SK-N-SH (cell line): ENCODE results near the gene OR56A1. TPM values are rescaled to one million over a fixed set of nuclear protein-coding genes. Genes with fewer than 3 reads are reported as not detected.
"Not testable (repeated sequence)": the region's sequence is repeated elsewhere in the genome, so short reads cannot be mapped to it uniquely, and the experiment has no call there.

ENCODE experiments used
- CTCF ChIA-PET: fragments of 300-600, 350-600 bp; formaldehyde crosslinking; extraction: SDS; loops from one replicate; lab custom pipeline; 2021; lab: Yijun Ruan, JAX
- POLR2A ChIA-PET: fragments of 350-600 bp; sonication (Branson Sonifier 250); formaldehyde crosslinking; extraction: SDS; loops from one replicate; lab custom pipeline; 2020; ENCODE audit warnings: antibody characterized with exemption, inconsistent platforms; lab: Yijun Ruan, JAX
- DNase-seq: peaks from one replicate; pipeline ENCODE4 v3.0.0; 2012
- H2AFZ ChIP-seq: fragments of 200-600 bp; sonication (generic); 2 replicates; pipeline ENCODE4 v1.8.1; 2016; ENCODE audit warnings: antibody characterized with exemption, mild to moderate bottlenecking, low read depth
- H3F3A ChIP-seq: fragments of 200-600 bp; sonication (generic); replicated peaks from 2 replicates; pipeline ENCODE3; 2016; ENCODE audit warnings: antibody characterized with exemption, mild to moderate bottlenecking; ENCODE audit not compliant: insufficient read depth
- H3K27ac ChIP-seq, 2 experiments: fragments of 200-500 bp in 1 of 2; fragments of 200-600 bp in 1 of 2; sonication (Bioruptor generic) in 1 of 2; sonication (generic), shearing (Covaris generic) in 1 of 2; 2 replicates each; pipeline versions ENCODE4 v1.5.1 to v1.6.1; 2014 to 2016; ENCODE audit warnings: low read depth in 2 of 2, inconsistent platforms in 1 of 2, low read length in 1 of 2, mild to moderate bottlenecking in 1 of 2, mixed read lengths in 1 of 2
- H3K27me3 ChIP-seq: fragments of 200-600 bp; sonication (generic), shearing (Covaris generic); 2 replicates; pipeline ENCODE4 v1.6.1; 2016; ENCODE audit warnings: mixed run types; ENCODE audit not compliant: insufficient read depth
- H3K36me3 ChIP-seq, 2 experiments: fragments of 200-500 bp in 1 of 2; fragments of 200-600 bp in 1 of 2; sonication (Bioruptor generic) in 1 of 2; sonication (generic) in 1 of 2; replicated peaks in 1 of 2; 2 replicates each; pipeline versions ENCODE3 to v1.5.1; 2014 to 2016; ENCODE audit warnings: low read length in 1 of 2, mild to moderate bottlenecking in 1 of 2; ENCODE audit not compliant: insufficient read depth in 2 of 2, control insufficient read depth in 1 of 2
- H3K4me1 ChIP-seq, 2 experiments: fragments of 200-500 bp in 1 of 2; fragments of 200-600 bp in 1 of 2; sonication (Bioruptor generic) in 1 of 2; sonication (generic), shearing (Covaris generic) in 1 of 2; 2 replicates each; pipeline versions ENCODE4 v1.5.1 to v1.6.1; 2014 to 2016; ENCODE audit warnings: low read depth in 1 of 2, low read length in 1 of 2, mixed run types in 1 of 2; ENCODE audit not compliant: insufficient read depth in 2 of 2, control insufficient read depth in 1 of 2
- H3K4me2 ChIP-seq: fragments of 200-600 bp; sonication (generic), shearing (Covaris generic); 2 replicates; pipeline ENCODE4 v1.6.1; 2017; ENCODE audit warnings: mixed run types
- H3K4me3 ChIP-seq, 2 experiments: fragments of 200-500 bp in 1 of 2; fragments of 200-600 bp in 1 of 2; sonication (Bioruptor generic) in 1 of 2; sonication (generic), shearing (Covaris generic) in 1 of 2; 2 replicates each; pipeline versions ENCODE4 v1.5.1 to v1.8.1; 2014 to 2016; ENCODE audit warnings: low read depth in 2 of 2, inconsistent platforms in 1 of 2, low read length in 1 of 2, mild to moderate bottlenecking in 1 of 2, mixed read lengths in 1 of 2, moderate library complexity in 1 of 2
- H3K79me2 ChIP-seq: fragments of 200-600 bp; sonication (generic); 2 replicates; pipeline ENCODE4 v1.8.1; 2017; ENCODE audit warnings: mild to moderate bottlenecking; ENCODE audit not compliant: insufficient read depth
- H3K9ac ChIP-seq: fragments of 200-600 bp; sonication (generic); 2 replicates; pipeline ENCODE4 v1.6.1; 2017; ENCODE audit warnings: mixed run types
- H3K9me2 ChIP-seq: fragments of 200-600 bp; sonication (generic); 2 replicates; pipeline ENCODE4 v1.6.1; 2017; ENCODE audit warnings: mixed run types
- H3K9me3 ChIP-seq: fragments of 200-600 bp; sonication (generic); 2 replicates; pipeline ENCODE4 v1.6.1; 2017; ENCODE audit warnings: mixed run types, mild to moderate bottlenecking, moderate library complexity
- H4K20me1 ChIP-seq: fragments of 200-600 bp; sonication (generic); 2 replicates; pipeline ENCODE4 v1.6.1; 2017; ENCODE audit warnings: mild to moderate bottlenecking, mixed run types; ENCODE audit not compliant: insufficient read depth
- NRF1 ChIP-seq: IDR thresholded peaks from 2 replicates; pipeline ENCODE4 v1.6.1; 2012; ENCODE audit warnings: low read depth, mild to moderate bottlenecking, low read length
- RAD21 ChIP-seq: IDR thresholded peaks from 2 replicates; pipeline ENCODE4 v1.6.1; 2012; ENCODE audit warnings: mild to moderate bottlenecking, low read length
- REST ChIP-seq: IDR thresholded peaks from 2 replicates; pipeline ENCODE4 v1.6.1; 2012; ENCODE audit warnings: mild to moderate bottlenecking, low read depth, low read length, moderate library complexity
- RFX5 ChIP-seq: IDR thresholded peaks from 2 replicates; pipeline ENCODE4 v1.6.1; 2012; ENCODE audit warnings: mild to moderate bottlenecking, improper control_type of control experiment, low read length
- SIN3A ChIP-seq: IDR thresholded peaks from 2 replicates; pipeline ENCODE4 v1.6.1; 2012; ENCODE audit warnings: low read depth, mild to moderate bottlenecking, low read length, moderate library complexity, borderline replicate concordance
- YY1 ChIP-seq: IDR thresholded peaks from 2 replicates; pipeline ENCODE4 v1.4.0; 2012; ENCODE audit warnings: low read depth, mild to moderate bottlenecking
- WGBS: methylation state at CpG from one replicate; pipeline ENCODE4 v1.1.6; 2017; ENCODE audit warnings: low lambda C conversion rate; 5-methylcytosine and 5-hydroxymethylcytosine counted together
- polyA plus RNA-seq, 3 experiments: library from polyadenylated mRNA; depleted of rRNA; stranded (reverse); fragments of >200 nt; gene quantifications; 2 replicates each; pipeline ENCODE4 v1.2.3, GENCODE V29; 2012
- TF ChIP-seq, protein P1 (sequence below): IDR thresholded peaks from 2 replicates; pipeline ENCODE4 v1.4.0; 2012; ENCODE audit warnings: low read depth, borderline replicate concordance
- TF ChIP-seq, protein P2 (sequence below): fragments of 150-350 bp; IDR thresholded peaks from 2 replicates; pipeline ENCODE4 v1.6.1; 2017; ENCODE audit warnings: antibody characterized with exemption, low read length, low read depth, borderline replicate concordance

The OR56A1 gene
- polyA plus RNA-seq, 1 of the 3 experiments (the other 2 are of a cell fraction), result not detected

GRCh38 chr11:6077723-6078122 lies 47.2 kb upstream of the OR56A1 start:
- Histone ChIP-seq H3K9ac (no peak overlapping the region), H3K4me3 (no peak overlapping the region), H3K79me2 (no peaks in the 10 kb centered on the region), H2AFZ (no peak overlapping the region), H3K36me3 (no peaks in the 10 kb centered on the region), H3K27me3 (no peaks in the 10 kb centered on the region; the same call in 1 of the 2 replicates), H3K27ac (no peak overlapping the region), H4K20me1 (no peaks in the 10 kb centered on the region), H3K9me2 (no peaks in the 10 kb centered on the region), H3K9me3 (no peaks in the 10 kb centered on the region), H3K4me2 (no peak overlapping the region), H3F3A (no peaks in the 10 kb centered on the region), H3K4me1 (no peaks in the 10 kb centered on the region)
- no peak for DNase-seq
- POLR2A ChIA-PET, result no interaction called here
- CTCF ChIA-PET, result no interaction called here
- WGBS, result 4% methylated on average over 6 of the region's 6 CpGs
- TF ChIP-seq REST, result no peak
- TF ChIP-seq, protein P1, sequence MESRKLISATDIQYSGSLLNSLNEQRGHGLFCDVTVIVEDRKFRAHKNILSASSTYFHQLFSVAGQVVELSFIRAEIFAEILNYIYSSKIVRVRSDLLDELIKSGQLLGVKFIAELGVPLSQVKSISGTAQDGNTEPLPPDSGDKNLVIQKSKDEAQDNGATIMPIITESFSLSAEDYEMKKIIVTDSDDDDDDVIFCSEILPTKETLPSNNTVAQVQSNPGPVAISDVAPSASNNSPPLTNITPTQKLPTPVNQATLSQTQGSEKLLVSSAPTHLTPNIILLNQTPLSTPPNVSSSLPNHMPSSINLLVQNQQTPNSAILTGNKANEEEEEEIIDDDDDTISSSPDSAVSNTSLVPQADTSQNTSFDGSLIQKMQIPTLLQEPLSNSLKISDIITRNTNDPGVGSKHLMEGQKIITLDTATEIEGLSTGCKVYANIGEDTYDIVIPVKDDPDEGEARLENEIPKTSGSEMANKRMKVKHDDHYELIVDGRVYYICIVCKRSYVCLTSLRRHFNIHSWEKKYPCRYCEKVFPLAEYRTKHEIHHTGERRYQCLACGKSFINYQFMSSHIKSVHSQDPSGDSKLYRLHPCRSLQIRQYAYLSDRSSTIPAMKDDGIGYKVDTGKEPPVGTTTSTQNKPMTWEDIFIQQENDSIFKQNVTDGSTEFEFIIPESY, result no peak

DNA sequence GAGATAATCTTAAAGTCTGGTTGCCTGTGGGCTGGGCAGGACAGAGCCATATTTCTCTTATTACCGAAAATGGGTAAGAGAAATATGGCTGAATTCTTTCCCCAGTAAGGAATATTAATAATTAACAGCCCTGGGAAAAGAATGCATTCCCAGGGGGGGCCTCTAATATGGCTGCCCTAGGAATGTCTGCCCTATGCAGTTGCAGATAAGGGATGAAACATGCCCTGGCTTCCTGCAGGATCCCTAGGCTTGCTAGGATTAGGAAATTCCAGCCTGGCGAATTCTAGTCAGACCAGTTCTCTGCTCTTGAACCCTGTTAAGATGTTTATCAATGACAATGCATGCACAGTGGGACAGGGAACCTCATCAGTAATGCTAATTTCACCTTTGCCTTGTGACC lies 45.9 kb upstream of the OR56A1 start:
- WGBS, result 0% methylated on average over 2 of the region's 2 CpGs
- H3K4me1 ChIP-seq, H3K27ac ChIP-seq, H3K36me3 ChIP-seq, H3K4me3 ChIP-seq, CTCF ChIA-PET, H4K20me1 ChIP-seq, H3K9ac ChIP-seq, H2AFZ ChIP-seq, H3K9me2 ChIP-seq, H3K27me3 ChIP-seq, H3K4me2 ChIP-seq, H3F3A ChIP-seq, POLR2A ChIA-PET, H3K79me2 ChIP-seq, H3K9me3 ChIP-seq, DNase-seq: not testable (repeated sequence)

DNA sequence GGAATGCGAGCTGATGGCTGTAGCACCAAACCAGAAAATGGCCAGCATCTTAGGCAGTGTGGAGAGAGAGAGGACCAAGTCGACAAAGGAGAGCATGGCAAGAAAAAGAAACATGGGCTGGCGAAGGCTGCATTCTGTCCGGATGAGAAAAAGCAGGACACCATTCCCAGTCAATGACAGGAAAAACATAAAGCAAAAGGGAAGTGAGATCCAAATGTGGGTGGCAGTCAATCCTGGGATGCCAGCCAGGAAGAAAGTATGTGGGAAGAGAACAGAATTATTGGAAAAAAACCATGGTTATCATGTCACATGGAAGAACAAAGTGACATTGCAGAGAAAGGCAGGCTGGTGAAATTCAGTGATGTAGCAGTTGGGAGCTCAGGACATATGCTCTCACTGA lies 36.9 kb upstream of the OR56A1 start:
- H3K9me3 ChIP-seq, result no peaks in the 10 kb centered on the region
- H3K27ac ChIP-seq, result no peak overlapping the region
- 0% methylated on average over 4 of the region's 4 CpGs for WGBS
- H3K9ac ChIP-seq, result no peak overlapping the region
- POLR2A ChIA-PET, result no interaction called here
- DNase-seq, result no peak
- H3K36me3 ChIP-seq, result no peaks in the 10 kb centered on the region
- H3K4me2 ChIP-seq, result no peak overlapping the region
- H4K20me1 ChIP-seq, result no peaks in the 10 kb centered on the region
- CTCF ChIA-PET, result no interaction called here
- no peak for TF ChIP-seq SIN3A
- TF ChIP-seq RAD21, result no peak
- TF ChIP-seq RFX5, result no peak
- TF ChIP-seq, protein P2, sequence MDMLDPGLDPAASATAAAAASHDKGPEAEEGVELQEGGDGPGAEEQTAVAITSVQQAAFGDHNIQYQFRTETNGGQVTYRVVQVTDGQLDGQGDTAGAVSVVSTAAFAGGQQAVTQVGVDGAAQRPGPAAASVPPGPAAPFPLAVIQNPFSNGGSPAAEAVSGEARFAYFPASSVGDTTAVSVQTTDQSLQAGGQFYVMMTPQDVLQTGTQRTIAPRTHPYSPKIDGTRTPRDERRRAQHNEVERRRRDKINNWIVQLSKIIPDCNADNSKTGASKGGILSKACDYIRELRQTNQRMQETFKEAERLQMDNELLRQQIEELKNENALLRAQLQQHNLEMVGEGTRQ, result no peak
- TF ChIP-seq NRF1, result no peak
- no peak for TF ChIP-seq YY1
- H3K79me2 ChIP-seq, result no peaks in the 10 kb centered on the region
- no peaks in the 10 kb centered on the region for H3K4me1 ChIP-seq
- no peaks in the 10 kb centered on the region for H3K27me3 ChIP-seq
- H3F3A ChIP-seq, result no peaks in the 10 kb centered on the region
- H3K4me3 ChIP-seq, result no peak overlapping the region
- H2AFZ ChIP-seq, result no peak overlapping the region
- no peaks in the 10 kb centered on the region for H3K9me2 ChIP-seq
